GM19438 (cell line): ENCODE data around the gene DNAJC17.
A peak's percentile ranks its signal among the peaks of the same experiment; 100 is the strongest.

Experiments used
- ATAC-seq: cut with Tn5 transposase; IDR thresholded peaks from one replicate; pipeline ENCODE4 v1.9.1; 2021; ENCODE audit warnings: low read depth; ENCODE audit not compliant: unreplicated experiment

Gene DNAJC17

GRCh38 chr15:40807028-40807887, at the start of gene DNAJC17, which contains the start of gene ZFYVE19:
Gene DNAJC17 (minus strand): TSS chr15:40807473. CDS start chr15:40807446, 27 bp downstream.
Gene ZFYVE19 (plus strand): TSS chr15:40807089. CDS start chr15:40807590, 501 bp downstream.
- ATAC-seq, result peak; percentile 88

GRCh38 chr15:40856746-40857145, 49.5 kb upstream of the DNAJC17 start:
- ATAC-seq, result no peak

- ATAC-seq, result no peak
Observed at GRCh38 chr15:40855706-40856234, 48.5 kb upstream of the DNAJC17 start.

GRCh38 chr15:40854161-40854560, 46.9 kb upstream of the DNAJC17 start:
- ATAC-seq, result no peak

- ATAC-seq, result no peak
Observed at GRCh38 chr15:40853241-40853890, 46.1 kb upstream of the DNAJC17 start.

GRCh38 chr15:40852529-40852928, 45.3 kb upstream of the DNAJC17 start:
- ATAC-seq, result no peak

- ATAC-seq, result no peak
Observed at GRCh38 chr15:40850576-40851112, 43.4 kb upstream of the DNAJC17 start.

- ATAC-seq, result peak; percentile 81
Observed at GRCh38 chr15:40847223-40847961, 40.1 kb upstream of the DNAJC17 start.

- no peak for ATAC-seq
Observed at GRCh38 chr15:40846841-40847222, 39.6 kb upstream of the DNAJC17 start.

GRCh38 chr15:40845511-40846284, 38.4 kb upstream of the DNAJC17 start:
- ATAC-seq, result no peak

GRCh38 chr15:40845036-40845435, 37.8 kb upstream of the DNAJC17 start:
- ATAC-seq, result no peak

GRCh38 chr15:40844696-40845030, 37.4 kb upstream of the DNAJC17 start:
- ATAC-seq, result no peak

- ATAC-seq, result no peak
Observed at GRCh38 chr15:40843885-40844695, 36.8 kb upstream of the DNAJC17 start, which contains the start of gene SPINT1. Gene SPINT1 (plus strand): TSS chr15:40844048. CDS start chr15:40844555, 507 bp downstream.

GRCh38 chr15:40843261-40843884, 36.1 kb upstream of the DNAJC17 start:
- no peak for ATAC-seq

- no peak for ATAC-seq
Observed at GRCh38 chr15:40841741-40842140, 34.5 kb upstream of the DNAJC17 start.

GRCh38 chr15:40838756-40839155, 31.5 kb upstream of the DNAJC17 start:
- ATAC-seq, result no peak

- no peak for ATAC-seq
Observed at GRCh38 chr15:40836020-40836419, 28.7 kb upstream of the DNAJC17 start.

GRCh38 chr15:40832903-40833302, 25.6 kb upstream of the DNAJC17 start:
- no peak for ATAC-seq

GRCh38 chr15:40831861-40832260, 24.6 kb upstream of the DNAJC17 start:
- no peak for ATAC-seq
